ENCODE results near the gene IHH.

IHH gene

DNA sequence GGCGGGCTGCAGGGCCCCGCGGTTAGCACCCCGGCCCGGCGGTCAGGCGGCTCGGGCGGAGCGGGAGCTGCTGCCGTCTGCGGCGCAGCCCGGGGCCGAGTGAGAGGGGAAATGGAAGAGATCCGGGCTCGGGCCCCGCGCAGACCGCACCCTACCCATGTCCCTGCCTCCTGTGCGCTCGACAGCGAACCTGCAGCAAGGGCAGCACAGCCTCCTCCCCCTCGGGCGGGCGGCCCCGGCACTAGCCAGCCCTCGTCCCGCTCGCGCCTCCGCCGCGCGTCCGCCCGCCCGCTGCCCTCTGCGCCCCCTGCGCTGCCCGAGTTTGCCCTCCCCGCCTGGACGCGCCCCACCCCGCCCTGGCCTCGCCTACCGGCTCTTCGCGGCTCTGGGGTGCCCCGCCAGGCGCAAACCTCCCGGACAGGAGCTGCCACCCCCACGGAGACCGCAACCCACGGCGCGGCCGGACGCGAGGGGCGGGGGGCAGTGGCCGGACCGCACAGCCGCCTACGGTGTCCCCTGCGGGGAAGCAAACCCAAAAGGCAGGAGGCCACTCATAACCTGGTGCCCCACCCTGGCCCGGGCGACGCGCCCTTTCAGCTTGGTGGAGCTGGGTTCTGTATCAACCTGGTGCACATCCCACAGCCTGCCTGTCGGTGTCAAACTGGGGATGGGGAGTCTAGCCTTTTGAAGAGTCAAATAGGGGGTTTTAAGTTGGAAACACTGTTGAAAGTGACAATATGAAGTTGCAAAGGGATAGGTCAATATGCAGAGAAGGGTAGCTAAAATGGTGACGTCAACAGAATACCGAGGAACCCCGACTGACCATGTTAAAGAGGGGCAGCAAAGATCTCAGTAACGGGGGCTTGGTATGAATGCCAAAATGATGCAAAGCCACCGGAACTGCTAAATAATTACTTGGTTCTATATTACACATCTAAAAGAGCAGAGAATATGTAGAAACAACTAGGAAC lies at the start of gene IHH:
IHH (minus strand) TSS at position 101 of the 971 bp plus-strand sequence. CDS start 454 bp downstream, outside the sequence.
- DNase-seq (ENCODE audit: low spot score): peak; percentile 39

- no peak for DNase-seq (ENCODE audit: low spot score)
Observed at GRCh38 chr2:219109471-219109870, 48.8 kb upstream of the IHH start.

- DNase-seq (ENCODE audit: low spot score): no peak
Observed at GRCh38 chr2:219107758-219108157, 47.0 kb upstream of the IHH start.

DNA sequence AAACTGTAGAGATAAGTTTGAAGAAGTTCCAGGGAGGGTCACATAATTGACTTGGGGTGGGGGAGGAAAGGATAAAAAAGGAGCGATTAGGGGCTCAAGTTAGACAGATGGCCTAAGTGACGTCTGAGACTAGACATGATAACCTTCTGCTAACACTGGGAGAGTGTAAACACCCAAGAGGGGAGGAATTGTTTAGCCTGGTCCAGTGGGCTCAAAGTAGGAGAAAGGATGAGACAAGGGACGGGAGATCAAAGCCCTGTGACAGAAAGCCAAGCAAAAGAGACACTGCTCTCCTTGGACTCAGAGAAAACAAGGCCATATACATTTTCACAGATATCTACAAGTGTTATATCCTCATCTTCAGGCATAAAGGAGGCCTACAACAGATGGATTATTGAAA lies 45.5 kb upstream of the IHH start:
- no peak for DNase-seq (ENCODE audit: low spot score)

DNA sequence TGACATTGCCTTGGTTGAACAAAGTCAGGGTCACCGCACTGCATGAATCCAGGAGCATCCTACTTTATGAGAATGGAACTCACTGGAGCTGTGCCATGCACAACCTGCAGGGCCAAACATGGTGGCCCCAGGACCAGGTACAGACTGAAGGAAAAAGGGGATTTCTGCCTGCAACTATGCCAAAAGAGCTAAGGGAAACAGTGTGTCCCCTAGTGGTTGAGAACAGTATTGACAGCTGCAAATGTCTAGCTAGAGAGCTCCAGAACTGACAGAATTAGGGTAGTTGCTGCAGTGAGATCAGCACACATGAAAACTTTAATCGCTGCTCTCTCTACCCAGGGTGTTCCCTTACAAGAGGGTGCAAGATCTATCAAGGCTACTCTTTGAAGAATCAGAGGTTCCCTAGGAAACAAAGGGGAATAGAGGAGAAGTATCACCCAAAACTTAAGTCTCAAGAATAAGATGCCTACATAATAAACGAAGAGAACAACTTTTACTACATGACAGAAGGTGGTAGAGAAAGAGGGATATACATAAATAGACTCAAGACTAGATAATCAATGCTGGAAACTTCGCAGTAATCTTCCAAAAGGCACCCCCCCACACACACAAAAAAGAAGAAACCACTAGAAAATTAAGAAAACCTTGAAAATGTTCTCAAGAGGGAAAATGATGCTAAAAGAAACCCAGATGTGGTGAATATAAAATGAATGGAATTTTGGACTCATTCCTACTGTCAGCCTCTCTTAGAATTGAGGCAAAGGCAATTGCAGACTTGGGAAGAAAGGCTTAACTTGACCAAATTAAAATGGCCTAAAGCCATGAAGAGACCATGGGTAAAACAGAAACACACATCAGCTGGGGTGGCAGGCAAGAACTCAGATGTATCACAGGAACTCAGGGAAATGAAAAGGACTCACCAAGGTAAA lies 43.6 kb upstream of the IHH start:
- no peak for DNase-seq (ENCODE audit: low spot score)

DNA sequence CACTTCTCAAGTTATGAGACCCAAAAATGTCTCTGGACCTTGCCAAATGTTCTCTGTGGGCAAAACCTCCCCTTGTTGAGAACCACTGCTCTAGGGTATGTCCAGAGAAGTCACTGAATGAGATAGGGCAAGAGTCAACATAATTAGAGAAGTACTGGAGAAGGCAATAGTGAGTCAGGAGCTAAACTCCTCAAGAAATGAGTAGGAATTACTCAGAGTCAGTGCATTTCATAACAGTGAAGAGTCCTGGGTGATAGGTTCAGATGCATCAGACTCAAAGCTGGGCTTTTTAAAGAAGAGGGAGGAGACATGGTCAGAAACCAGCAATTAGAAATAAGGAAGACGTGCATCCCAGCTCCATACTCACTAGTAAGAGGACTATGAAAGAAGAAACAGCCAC lies 38.6 kb upstream of the IHH start:
- peak; percentile 17 for DNase-seq (ENCODE audit: low spot score)

- DNase-seq (ENCODE audit: low spot score): no peak
Observed at GRCh38 chr2:219095406-219095935, 34.8 kb upstream of the IHH start.

DNA sequence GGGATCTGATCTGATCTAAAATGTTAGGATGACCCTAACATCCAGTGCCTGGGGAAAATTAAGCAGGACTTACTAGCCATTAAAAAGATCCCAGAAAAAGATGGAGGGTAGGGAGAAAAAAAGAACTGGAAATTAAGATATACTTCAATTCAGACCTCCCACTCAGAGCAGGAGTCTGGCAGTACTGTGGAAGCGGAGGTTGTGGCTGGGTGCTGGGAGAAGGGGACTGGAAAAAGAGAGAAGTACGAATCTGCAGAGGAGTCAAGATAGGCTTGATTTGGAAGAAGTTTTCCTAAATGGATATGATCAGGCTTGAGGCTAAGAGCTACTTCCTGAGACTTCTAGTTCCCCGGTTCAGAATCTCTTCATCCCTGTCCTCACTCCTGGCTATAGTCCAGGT lies 33.5 kb upstream of the IHH start:
- no peak for DNase-seq (ENCODE audit: low spot score)

- DNase-seq (ENCODE audit: low spot score): no peak
Observed at GRCh38 chr2:219090436-219091299, 29.9 kb upstream of the IHH start.

- no peak for DNase-seq (ENCODE audit: low spot score)
Observed at GRCh38 chr2:219089330-219089729, 28.6 kb upstream of the IHH start.

DNA sequence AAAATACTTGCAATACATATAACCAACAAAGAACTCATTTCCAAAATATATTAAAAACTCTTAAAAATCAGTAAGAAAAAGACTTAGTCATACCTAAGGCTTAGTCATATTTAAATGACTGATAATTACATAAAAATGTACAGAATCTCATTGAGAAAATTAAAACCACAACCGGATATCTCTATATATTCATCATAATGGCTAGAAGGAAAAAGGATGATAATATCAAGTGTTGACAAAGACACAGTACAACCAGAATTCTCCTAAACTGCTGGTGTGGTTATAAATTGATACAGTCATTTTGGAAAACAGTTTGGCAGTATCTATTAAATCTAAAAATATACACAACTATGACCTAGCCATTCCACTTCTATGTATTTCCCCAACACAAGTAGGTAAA lies 27.1 kb upstream of the IHH start:
- DNase-seq (ENCODE audit: low spot score): no peak

DNA sequence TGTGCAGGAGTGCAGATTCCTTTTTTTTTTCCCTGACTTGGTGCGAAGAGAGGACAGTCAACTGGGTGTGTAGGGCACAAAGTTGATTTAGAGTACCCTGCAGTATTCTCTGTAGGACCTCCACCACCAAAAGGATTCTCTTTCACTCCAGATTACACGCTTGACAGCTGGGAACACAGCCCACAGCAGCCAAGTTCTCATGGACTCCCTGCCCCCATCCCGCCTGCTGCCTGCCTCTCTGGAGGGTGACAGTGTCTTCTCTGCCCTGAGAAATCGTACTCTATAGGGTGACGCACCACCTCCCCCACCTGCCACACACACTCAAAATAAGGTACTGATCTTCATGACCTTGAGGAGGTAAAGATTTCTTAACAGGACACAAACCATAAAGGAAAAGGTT lies 26.6 kb upstream of the IHH start:
- no peak for DNase-seq (ENCODE audit: low spot score)

GRCh38 chr2:219086196-219086595 lies 25.5 kb upstream of the IHH start:
- DNase-seq (ENCODE audit: low spot score): no peak

DNA sequence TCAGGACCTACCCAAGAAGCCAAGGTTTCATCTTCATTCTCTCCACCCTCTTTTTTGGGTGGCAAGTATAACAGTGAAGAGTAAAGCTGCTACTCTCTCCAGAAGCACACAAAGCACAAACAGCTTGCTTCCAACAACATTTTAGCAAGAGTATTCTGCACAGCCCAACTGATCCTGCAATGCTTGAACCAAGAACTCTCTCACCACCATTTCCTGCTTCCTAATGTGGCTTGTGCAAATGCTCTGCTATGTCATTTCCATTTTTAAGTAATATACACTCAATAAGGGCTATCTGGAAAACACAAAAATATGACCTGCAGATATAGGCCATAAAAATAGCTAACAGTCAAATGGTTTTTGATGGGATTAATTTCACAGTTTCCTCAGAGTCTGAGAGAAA lies 24.1 kb upstream of the IHH start:
- no peak for DNase-seq (ENCODE audit: low spot score)

GRCh38 chr2:219082332-219082958 lies 21.7 kb upstream of the IHH start:
- DNase-seq (ENCODE audit: low spot score): no peak

- no peak for DNase-seq (ENCODE audit: low spot score)
Observed at GRCh38 chr2:219081701-219082331, 21.1 kb upstream of the IHH start.

- no peak for DNase-seq (ENCODE audit: low spot score)
Observed at GRCh38 chr2:219081096-219081495, 20.4 kb upstream of the IHH start.

DNA sequence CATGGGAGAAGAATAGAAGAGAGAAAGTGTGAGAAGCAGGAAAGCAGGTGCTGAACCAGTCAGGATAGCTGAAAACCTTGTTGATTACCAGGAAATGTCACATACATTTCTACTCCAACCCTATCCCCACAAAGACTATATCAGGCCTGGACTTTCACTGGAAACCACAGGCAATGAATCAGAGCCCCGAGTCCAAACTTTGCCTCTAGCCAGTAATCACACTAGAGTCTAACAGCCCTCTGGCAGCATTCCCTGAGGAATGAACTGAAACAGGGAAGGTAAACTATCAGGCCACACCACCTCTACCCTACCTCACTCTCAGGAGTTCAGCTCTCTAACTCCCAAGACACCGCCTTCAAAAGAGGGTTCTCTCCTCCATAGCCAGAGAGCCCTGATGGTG lies 18.7 kb upstream of the IHH start:
- peak; percentile 45 for DNase-seq (ENCODE audit: low spot score)

- no peak for DNase-seq (ENCODE audit: low spot score)
Observed at GRCh38 chr2:219078951-219079350, 18.2 kb upstream of the IHH start.

GRCh38 chr2:219078126-219078525 lies 17.4 kb upstream of the IHH start:
- DNase-seq (ENCODE audit: low spot score): no peak

GRCh38 chr2:219076253-219076652 lies 15.5 kb upstream of the IHH start:
- DNase-seq (ENCODE audit: low spot score): no peak

Measured in hepatic stellate cell (primary cell).